OCI-LY1 (cell line): Measurements from ENCODE around the gene CD200.

ENCODE experiments used
- H2AFZ ChIP-seq: fragments of 200-600 bp; sonication (generic), shearing (Covaris generic); 2 replicates; pipeline ENCODE4 v1.6.0; 2014; ENCODE audit warnings: antibody characterized with exemption, mild to moderate bottlenecking, low read length
- H3F3A ChIP-seq: fragments of 200-600 bp; sonication (generic), shearing (Covaris generic); 2 replicates; pipeline ENCODE4 v1.6.0; 2014; ENCODE audit warnings: mild to moderate bottlenecking, antibody characterized with exemption, low read length, moderate library complexity; ENCODE audit not compliant: insufficient read depth
- H3K27ac ChIP-seq: fragments of 200-600 bp; sonication (generic); 2 replicates; pipeline ENCODE4 v1.5.1; 2014; ENCODE audit warnings: low read length, mixed run types, mild to moderate bottlenecking, low read depth; ENCODE audit not compliant: poor library complexity, severe bottlenecking
- H3K27me3 ChIP-seq: fragments of 200-600 bp; sonication (generic); 2 replicates; pipeline ENCODE4 v1.6.0; 2014; ENCODE audit warnings: antibody characterized with exemption, mild to moderate bottlenecking, low read length, moderate library complexity; ENCODE audit not compliant: insufficient read depth
- H3K36me3 ChIP-seq: fragments of 200-600 bp; sonication (generic); 2 replicates; pipeline ENCODE4 v1.6.1; 2014; ENCODE audit warnings: mild to moderate bottlenecking, antibody characterized with exemption, low read length, moderate library complexity, mixed read lengths; ENCODE audit not compliant: insufficient read depth
- H3K4me1 ChIP-seq: fragments of 200-600 bp; sonication (generic); 2 replicates; pipeline ENCODE4 v1.5.1; 2014; ENCODE audit warnings: mild to moderate bottlenecking, low read length, moderate library complexity; ENCODE audit not compliant: insufficient read depth, severe bottlenecking
- H3K4me2 ChIP-seq: fragments of 200-600 bp; sonication (generic), shearing (Covaris generic); 2 replicates; pipeline ENCODE4 v1.6.1; 2014; ENCODE audit warnings: low read length
- H3K4me3 ChIP-seq: fragments of 200-600 bp; sonication (generic); 2 replicates; pipeline ENCODE4 v1.5.1; 2014; ENCODE audit warnings: low read length, low read depth, mild to moderate bottlenecking, mixed read lengths; ENCODE audit not compliant: poor library complexity, severe bottlenecking
- H3K79me2 ChIP-seq: fragments of 200-600 bp; shearing (Covaris generic); 2 replicates; pipeline ENCODE4 v1.6.1; 2016; ENCODE audit warnings: mixed run types, low read length, mixed read lengths; ENCODE audit not compliant: insufficient read depth
- H3K9ac ChIP-seq: fragments of 200-600 bp; sonication (generic), shearing (Covaris generic); 2 replicates; pipeline ENCODE4 v1.6.1; 2014; ENCODE audit warnings: mild to moderate bottlenecking, low read length, mixed read lengths
- H3K9me2 ChIP-seq: fragments of 200-600 bp; sonication (generic), shearing (Covaris generic); 2 replicates; pipeline ENCODE4 v1.6.1; 2014; ENCODE audit warnings: low read depth, mild to moderate bottlenecking, low read length, mixed read lengths
- H3K9me3 ChIP-seq: fragments of 200-600 bp; shearing (Covaris generic); 2 replicates; pipeline ENCODE4 v1.6.1; 2014; ENCODE audit warnings: low read length, mixed read lengths
- H4K20me1 ChIP-seq: fragments of 200-600 bp; sonication (generic), shearing (Covaris generic); 2 replicates; pipeline ENCODE4 v1.6.0; 2016; ENCODE audit warnings: mild to moderate bottlenecking, low read length; ENCODE audit not compliant: insufficient read depth
- EZH2 ChIP-seq: fragments of 200-600 bp; sonication (generic), shearing (Covaris generic); IDR thresholded peaks from 2 replicates; pipeline ENCODE4 v1.8.0; 2017; ENCODE audit warnings: borderline replicate concordance, mixed run types, mild to moderate bottlenecking, antibody characterized with exemption, low read length, moderate library complexity, mixed read lengths
- TF ChIP-seq, protein P1 (sequence below): fragments of 200-600 bp; sonication (generic), shearing (Covaris generic); IDR thresholded peaks from 2 replicates; pipeline ENCODE4 v1.5.1; 2017; ENCODE audit warnings: mild to moderate bottlenecking, antibody characterized with exemption, low read length, moderate library complexity, mixed read lengths

Gene CD200

GRCh38 chr3:112314649-112315048 lies 18.3 kb upstream of the CD200 start:
- Histone ChIP-seq H3K27me3 (no peaks in the 10 kb centered on the region), H3K4me3 (no peak overlapping the region), H4K20me1 (no peaks in the 10 kb centered on the region), H3K9ac (no peak overlapping the region), H3K79me2 (no peaks in the 10 kb centered on the region), H2AFZ (no peak overlapping the region), H3K27ac (no peak overlapping the region), H3K9me2 (no peaks in the 10 kb centered on the region), H3K9me3 (peaks cover 7% of the 10 kb centered on the region; the same call in 1 of the 2 replicates), H3K36me3 (no peaks in the 10 kb centered on the region), H3K4me2 (no peak overlapping the region), H3F3A (no peaks in the 10 kb centered on the region), H3K4me1 (no peaks in the 10 kb centered on the region)
- TF ChIP-seq EZH2, result no peak
- TF ChIP-seq, protein P1, sequence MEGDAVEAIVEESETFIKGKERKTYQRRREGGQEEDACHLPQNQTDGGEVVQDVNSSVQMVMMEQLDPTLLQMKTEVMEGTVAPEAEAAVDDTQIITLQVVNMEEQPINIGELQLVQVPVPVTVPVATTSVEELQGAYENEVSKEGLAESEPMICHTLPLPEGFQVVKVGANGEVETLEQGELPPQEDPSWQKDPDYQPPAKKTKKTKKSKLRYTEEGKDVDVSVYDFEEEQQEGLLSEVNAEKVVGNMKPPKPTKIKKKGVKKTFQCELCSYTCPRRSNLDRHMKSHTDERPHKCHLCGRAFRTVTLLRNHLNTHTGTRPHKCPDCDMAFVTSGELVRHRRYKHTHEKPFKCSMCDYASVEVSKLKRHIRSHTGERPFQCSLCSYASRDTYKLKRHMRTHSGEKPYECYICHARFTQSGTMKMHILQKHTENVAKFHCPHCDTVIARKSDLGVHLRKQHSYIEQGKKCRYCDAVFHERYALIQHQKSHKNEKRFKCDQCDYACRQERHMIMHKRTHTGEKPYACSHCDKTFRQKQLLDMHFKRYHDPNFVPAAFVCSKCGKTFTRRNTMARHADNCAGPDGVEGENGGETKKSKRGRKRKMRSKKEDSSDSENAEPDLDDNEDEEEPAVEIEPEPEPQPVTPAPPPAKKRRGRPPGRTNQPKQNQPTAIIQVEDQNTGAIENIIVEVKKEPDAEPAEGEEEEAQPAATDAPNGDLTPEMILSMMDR, result no peak

DNA sequence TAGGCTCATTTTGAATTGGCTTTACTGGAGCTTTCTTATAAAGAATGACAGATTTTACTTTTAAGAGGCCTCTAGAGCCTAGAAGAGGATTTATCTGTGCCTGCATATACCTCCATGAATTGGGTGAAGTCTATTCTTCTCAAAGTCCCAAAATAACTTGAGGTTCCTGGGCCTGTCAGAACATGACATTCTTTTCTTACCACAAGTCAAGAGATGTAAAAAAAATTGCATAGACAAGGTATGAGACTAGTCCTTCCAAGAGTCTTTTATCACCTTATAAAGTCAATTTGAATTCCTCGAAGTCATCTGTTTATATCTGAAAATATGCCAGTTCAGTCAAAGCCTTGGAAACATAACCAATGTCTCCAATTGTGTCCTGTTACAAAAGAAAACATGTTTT lies 17.2 kb upstream of the CD200 start:
- no peaks in the 10 kb centered on the region for H3K27me3 ChIP-seq
- H3K36me3 ChIP-seq, result no peaks in the 10 kb centered on the region
- H3K27ac ChIP-seq, result no peak overlapping the region
- H3K9me3 ChIP-seq, result peaks cover 7% of the 10 kb centered on the region; the same call in 1 of the 2 replicates
- no peaks in the 10 kb centered on the region for H3K9me2 ChIP-seq
- no peak overlapping the region for H2AFZ ChIP-seq
- no peak for TF ChIP-seq EZH2
- TF ChIP-seq, protein P1, result no peak
- H4K20me1 ChIP-seq, result no peaks in the 10 kb centered on the region
- H3F3A ChIP-seq, result no peaks in the 10 kb centered on the region
- no peak overlapping the region for H3K4me2 ChIP-seq
- H3K4me1 ChIP-seq, result no peaks in the 10 kb centered on the region
- no peak overlapping the region for H3K4me3 ChIP-seq
- no peaks in the 10 kb centered on the region for H3K79me2 ChIP-seq
- no peak overlapping the region for H3K9ac ChIP-seq

DNA sequence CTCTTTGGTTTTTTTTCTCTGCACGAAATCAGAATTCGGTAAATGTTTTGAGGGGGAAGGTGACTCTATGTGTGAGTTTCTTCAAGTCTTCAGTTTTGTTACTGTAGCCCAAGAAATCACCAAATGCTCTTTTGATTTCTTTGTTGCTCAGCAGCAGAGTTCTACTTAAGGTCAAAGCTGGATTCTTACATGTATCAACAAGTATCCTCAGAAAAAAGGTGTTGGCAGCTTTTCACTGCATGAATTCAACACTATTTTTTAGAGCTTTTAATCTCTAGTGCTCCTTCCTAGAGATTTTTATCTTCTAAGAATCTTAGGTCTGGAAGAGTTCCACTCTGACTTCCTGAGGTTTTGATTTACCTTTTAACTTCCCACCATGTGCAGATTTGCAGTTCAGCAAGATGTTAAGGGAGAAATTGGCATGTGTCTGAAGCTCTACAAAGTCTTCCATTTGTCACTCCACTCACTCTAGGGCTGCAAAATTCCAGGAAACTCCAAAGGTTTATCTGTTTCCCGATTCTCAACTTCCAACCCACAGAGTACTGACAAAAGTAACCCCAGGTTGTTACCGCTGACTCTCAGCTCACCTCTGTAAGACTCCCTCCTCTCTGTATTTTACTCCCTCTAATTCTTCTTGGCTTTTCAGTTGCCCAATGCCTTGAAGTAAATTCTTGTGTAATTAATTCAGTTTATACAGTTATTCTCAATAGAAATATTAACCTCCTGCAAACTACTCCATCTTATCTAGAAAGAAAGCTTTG lies 13.3 kb upstream of the CD200 start:
- peaks cover 7% of the 10 kb centered on the region; the same call in 1 of the 2 replicates for H3K9me3 ChIP-seq
- no peak overlapping the region for H2AFZ ChIP-seq
- no peak overlapping the region for H3K4me2 ChIP-seq
- no peaks in the 10 kb centered on the region for H3K27me3 ChIP-seq
- no peaks in the 10 kb centered on the region for H4K20me1 ChIP-seq
- no peaks in the 10 kb centered on the region for H3F3A ChIP-seq
- no peak overlapping the region for H3K27ac ChIP-seq
- H3K9me2 ChIP-seq, result no peaks in the 10 kb centered on the region
- H3K79me2 ChIP-seq, result no peaks in the 10 kb centered on the region
- no peak for TF ChIP-seq EZH2
- TF ChIP-seq, protein P1, result no peak
- H3K9ac ChIP-seq, result no peak overlapping the region
- no peaks in the 10 kb centered on the region for H3K4me1 ChIP-seq
- H3K4me3 ChIP-seq, result no peak overlapping the region
- no peaks in the 10 kb centered on the region for H3K36me3 ChIP-seq
